GM12878 (cell line): ENCODE data around the gene AXL. TPM values are rescaled to one million over a fixed set of nuclear protein-coding genes. Genes with fewer than 3 reads are reported as not detected.

Experiments
- ATAC-seq: fragments of 200-7000 bp; cut with Tn5 transposase; 3 replicates; pipeline ENCODE4 v1.9.1; 2020; ENCODE audit warnings: mild to moderate bottlenecking, moderate library complexity
- BruUV-seq: library from RNA; stranded (reverse); fragments of 400-500 nt; replicated peaks from 2 replicates; lab custom pipeline; 2021; lab: Mats Ljungman, UMichigan
- CTCF ChIA-PET: fragments of 300-600 bp; sonication (Branson Sonifier 250); formaldehyde crosslinking; extraction: SDS; loops from one replicate; lab custom pipeline; 2021; ENCODE audit warnings: inconsistent platforms; lab: Yijun Ruan, JAX
- POLR2A ChIA-PET: fragments of 350-600 bp; formaldehyde crosslinking; extraction: SDS; loops from one replicate; lab custom pipeline; 2021; ENCODE audit warnings: inconsistent platforms; lab: Charles Lee
- RAD21 ChIA-PET: fragments of 300-600 bp; sonication (Branson Sonifier 250); formaldehyde crosslinking; loops from one replicate; lab custom pipeline; 2023; ENCODE audit warnings: antibody characterized with exemption; ENCODE audit not compliant: unreplicated experiment; lab: Charles Lee
- SMC1A ChIA-PET: fragments of 300-600 bp; sonication (Branson Sonifier 250); formaldehyde crosslinking; loops from one replicate; lab custom pipeline; 2023; ENCODE audit not compliant: unreplicated experiment, uncharacterized antibody; lab: Charles Lee
- DNase-seq: peaks from one replicate; pipeline ENCODE4 v3.0.0-alpha.2; 2011; ENCODE audit warnings: low read depth, low spot score
- FAIRE-seq: peaks from 3 replicates; lab custom pipeline; 2011; peaks lifted over from hg19 to GRCh38; lab: Jason Lieb, UNC
- H2AFZ ChIP-seq: 2 replicates; pipeline ENCODE4 v1.6.0; 2011; ENCODE audit warnings: low read depth, low read length, control low read depth; ENCODE audit not compliant: control insufficient read depth
- H3K27ac ChIP-seq: 2 replicates; pipeline ENCODE4 v1.5.1; 2011; ENCODE audit warnings: control low read depth; ENCODE audit not compliant: control insufficient read depth, insufficient read depth
- H3K27me3 ChIP-seq, 2 experiments: replicated peaks in 1 of 2; 2 replicates each; pipeline versions ENCODE4 v1.6.0 to v1.6.1; 2011; ENCODE audit warnings: low read length in 1 of 2; ENCODE audit not compliant: control insufficient read depth in 2 of 2, insufficient read depth in 2 of 2
- H3K36me3 ChIP-seq, 2 experiments: 2 replicates each; pipeline ENCODE4 v1.5.1; 2011; ENCODE audit warnings: low read length in 1 of 2; ENCODE audit not compliant: control insufficient read depth in 2 of 2, insufficient read depth in 2 of 2
- H3K4me1 ChIP-seq: 2 replicates; pipeline ENCODE4 v1.6.1; 2011; ENCODE audit warnings: mild to moderate bottlenecking, low read length, moderate library complexity, mixed read lengths; ENCODE audit not compliant: control insufficient read depth, insufficient read depth
- H3K4me2 ChIP-seq: 2 replicates; pipeline ENCODE4 v1.6.0; 2011; ENCODE audit warnings: control low read depth; ENCODE audit not compliant: control insufficient read depth, insufficient read depth
- H3K4me3 ChIP-seq: fragments of 200-600 bp; sonication (generic); 2 replicates; pipeline ENCODE4 v1.5.1; 2016
- H3K79me2 ChIP-seq: 2 replicates; pipeline ENCODE4 v1.6.0; 2011; ENCODE audit warnings: low read length; ENCODE audit not compliant: control insufficient read depth, insufficient read depth
- H3K9ac ChIP-seq: 2 replicates; pipeline ENCODE4 v1.8.0; 2011; ENCODE audit warnings: low read length, control low read depth, mixed read lengths; ENCODE audit not compliant: control insufficient read depth, insufficient read depth
- H3K9me3 ChIP-seq: replicated peaks from 3 replicates; pipeline ENCODE4 v1.5.1; 2011; ENCODE audit warnings: mild to moderate bottlenecking, low read length; ENCODE audit not compliant: control insufficient read depth, insufficient read depth
- H4K20me1 ChIP-seq: 2 replicates; pipeline ENCODE4 v1.6.0; 2011; ENCODE audit not compliant: control insufficient read depth, insufficient read depth
- BCL11A ChIP-seq: IDR thresholded peaks from 2 replicates; pipeline ENCODE4 v1.6.1; 2011; ENCODE audit warnings: low read depth, low read length
- BRCA1 ChIP-seq: IDR thresholded peaks from 2 replicates; pipeline ENCODE4 v1.6.1; 2011; ENCODE audit warnings: low read depth, low read length, improper control_type of control experiment
- CBFB ChIP-seq: IDR thresholded peaks from 2 replicates; pipeline ENCODE4 v1.6.1; 2016; ENCODE audit warnings: antibody characterized with exemption, low read depth
- CEBPB ChIP-seq, 2 experiments: fragments of 150-350 bp in 1 of 2; IDR thresholded peaks; 2 replicates each; pipeline ENCODE4 v1.6.1; 2012 to 2014; ENCODE audit warnings: low read depth in 2 of 2, low read length in 2 of 2, borderline replicate concordance in 1 of 2, inconsistent platforms in 1 of 2
- EP300 ChIP-seq, 2 experiments: fragments of 150-350 bp in 1 of 2; IDR thresholded peaks; 2 replicates each; pipeline ENCODE4 v1.6.1; 2011 to 2012; ENCODE audit warnings: low read depth in 2 of 2, low read length in 2 of 2, borderline replicate concordance in 1 of 2, improper control_type of control experiment in 1 of 2, inconsistent platforms in 1 of 2; ENCODE audit not compliant: control insufficient read depth in 1 of 2
- FOXM1 ChIP-seq: IDR thresholded peaks from 2 replicates; pipeline ENCODE4 v1.6.1; 2012; ENCODE audit warnings: low read depth, mild to moderate bottlenecking, inconsistent platforms, low read length, moderate library complexity
- IKZF1 ChIP-seq: fragments of 450-650 bp; conservative IDR thresholded peaks from 2 replicates; pipeline ENCODE4 v1.6.1; 2017; ENCODE audit warnings: antibody characterized with exemption, mild to moderate bottlenecking
- IKZF2 ChIP-seq, 2 experiments: fragments of 450-650 bp; IDR thresholded peaks; 2 replicates each; pipeline ENCODE4 v1.6.1; 2017; ENCODE audit warnings: mild to moderate bottlenecking in 2 of 2, moderate library complexity in 2 of 2
- MTA2 ChIP-seq: fragments of 450-650 bp; IDR thresholded peaks from 2 replicates; pipeline ENCODE4 v1.6.1; 2016; ENCODE audit warnings: low read depth, mild to moderate bottlenecking, moderate library complexity
- NR2C1 ChIP-seq: fragments of 450-650 bp; IDR thresholded peaks from 2 replicates; pipeline ENCODE4 v1.6.1; 2017; ENCODE audit warnings: antibody characterized with exemption, mild to moderate bottlenecking, moderate library complexity
- POU2F2 ChIP-seq: IDR thresholded peaks from 3 replicates; pipeline ENCODE4 v1.6.1; 2011; ENCODE audit warnings: low read depth, mild to moderate bottlenecking, low read length, borderline replicate concordance
- RFX5 ChIP-seq: IDR thresholded peaks from 2 replicates; pipeline ENCODE4 v1.6.1; 2011; ENCODE audit warnings: low read depth, low read length, improper control_type of control experiment
- RUNX3 ChIP-seq: IDR thresholded peaks from 2 replicates; pipeline ENCODE4 v1.6.1; 2012; ENCODE audit warnings: low read length, inconsistent platforms
- SMAD5 ChIP-seq: IDR thresholded peaks from 2 replicates; pipeline ENCODE4 v1.6.1; 2016; ENCODE audit warnings: antibody characterized with exemption, low read depth
- ZBED1 ChIP-seq: IDR thresholded peaks from 2 replicates; pipeline ENCODE4 v1.6.1; 2016; ENCODE audit warnings: borderline replicate concordance
- ZNF274 ChIP-seq: IDR thresholded peaks from one replicate; pipeline ENCODE4 v1.8.0; 2011; ENCODE audit not compliant: insufficient read length, insufficient read depth
- WGBS: methylation state at CpG from one replicate; pipeline ENCODE4 v1.1.6; 2016; ENCODE audit warnings: low lambda C conversion rate; ENCODE audit not compliant: insufficient replicate concordance, insufficient coverage; ENCODE audit errors: missing lambda C conversion rate; 5-methylcytosine and 5-hydroxymethylcytosine counted together
- in situ Hi-C: fragments of 300-500 bp; cut with MboI; formaldehyde crosslinking; loops from 9 replicates; pipeline ENCODE4 v1.14.3; 2018; ENCODE audit warnings: mixed read lengths
- intact Hi-C: fragments of 100-400 bp; cut with micrococcal nuclease; formaldehyde crosslinking; loops from one replicate; pipeline ENCODE4 v1.14.2; 2022; ENCODE audit not compliant: unreplicated experiment
- polyA plus RNA-seq, 11 experiments: library from polyadenylated mRNA; depleted of rRNA in 4 of 11; unstranded in 6 of 11; stranded (reverse) in 5 of 11; fragments of >200 nt; fragmentation: Nextera tagmentation in 4 of 11; fragmentation: Illumina TruSeq in 1 of 11; extraction: Ambion mirVana in 4 of 11; extraction: Trizol in 1 of 11; gene quantifications; 1 replicate in 1 of 11; 2 replicates in 10 of 11; pipeline versions ENCODE4 v1.2.1 to v1.2.3, GENCODE V29; 2011 to 2016; ENCODE audit warnings: inconsistent platforms in 2 of 11, missing spikeins in 2 of 11, low read depth in 1 of 11
- total RNA-seq, 4 experiments: library from RNA; depleted of rRNA in 3 of 4; stranded (reverse); fragments of >200 nt in 3 of 4; fragmentation: Illumina TruSeq in 1 of 4; extraction: Trizol in 1 of 4; gene quantifications; 2 replicates each; pipeline versions ENCODE4 v1.2.1 to v1.2.3, GENCODE V29; 2013 to 2021
- TF ChIP-seq, protein P1 (sequence below): fragments of 450-650 bp; formaldehyde crosslinking; IDR thresholded peaks from 2 replicates; pipeline ENCODE4 v1.4.0; 2022; ENCODE audit warnings: mild to moderate bottlenecking, moderate library complexity
- TF ChIP-seq, protein P2 (sequence below): IDR thresholded peaks from 2 replicates; pipeline ENCODE4 v1.6.1; 2012; ENCODE audit warnings: mild to moderate bottlenecking, low read depth, low read length

AXL gene
- total and polyA plus RNA-seq, 10 of the 15 experiments (the other 5 are each of a cell fraction or from before 2014, with no cell fraction given) = under 0.01 to 0.33 (median 0.07) TPM; not detected in 4

GRCh38 chr19:41298348-41298964 is 79.4 kb downstream of the AXL start:
- peak; percentile 55 for ATAC-seq
- H3K27me3 ChIP-seq = no peaks in the 10 kb centered on the region
- in situ Hi-C loops (no loop called here), intact Hi-C loops (no loop called here)
- no peak overlapping the region for H2AFZ ChIP-seq
- ChIA-PET CTCF (interaction anchor here (0.8 to 7.5 kb wide), 11 partner anchors 8 to 151 kb away, joined by 3 to 50 read pairs (median 4); partner anchors contain the start of genes B9D2 and HNRNPUL1), RAD21 (interaction anchor here (1.1 to 3.4 kb wide), 6 partner anchors 9 to 94 kb away, joined by 3 to 23 read pairs (median 5); no protein-coding TSS in a partner anchor), SMC1A (interaction anchor here (0.6 to 4.1 kb wide), 8 partner anchors 9 to 889 kb away, joined by 3 to 36 read pairs (median 4); partner anchors contain the start of genes B9D2 and HNRNPUL1), POLR2A (interaction anchor here (0.5 to 3.2 kb wide), 5 partner anchors 14 to 94 kb away, joined by 3 to 11 read pairs (median 4); partner anchors contain the start of gene HNRNPUL1)
- peak overlapping the region; percentile 95 for H3K27ac ChIP-seq
- 32% methylated on average over 4 of the region's 4 CpGs for WGBS
- peak overlapping the region; percentile 92 for H3K4me2 ChIP-seq
- H3K9me3 ChIP-seq = no peaks in the 10 kb centered on the region
- peaks cover 51 to 56% of the 10 kb centered on the region in 2 experiments for H3K36me3 ChIP-seq
- H3K4me3 ChIP-seq = peak overlapping the region; percentile 1; the same call in 1 of the 2 replicates
- H4K20me1 ChIP-seq = no peaks in the 10 kb centered on the region
- H3K4me1 ChIP-seq = peaks cover 61% of the 10 kb centered on the region
- H3K9ac ChIP-seq = peak overlapping the region; percentile 49
- no TSS peak for BruUV-seq
- FAIRE-seq = no peak
- no peak for DNase-seq
- peaks cover 10% of the 10 kb centered on the region for H3K79me2 ChIP-seq
- TF ChIP-seq, protein P1, sequence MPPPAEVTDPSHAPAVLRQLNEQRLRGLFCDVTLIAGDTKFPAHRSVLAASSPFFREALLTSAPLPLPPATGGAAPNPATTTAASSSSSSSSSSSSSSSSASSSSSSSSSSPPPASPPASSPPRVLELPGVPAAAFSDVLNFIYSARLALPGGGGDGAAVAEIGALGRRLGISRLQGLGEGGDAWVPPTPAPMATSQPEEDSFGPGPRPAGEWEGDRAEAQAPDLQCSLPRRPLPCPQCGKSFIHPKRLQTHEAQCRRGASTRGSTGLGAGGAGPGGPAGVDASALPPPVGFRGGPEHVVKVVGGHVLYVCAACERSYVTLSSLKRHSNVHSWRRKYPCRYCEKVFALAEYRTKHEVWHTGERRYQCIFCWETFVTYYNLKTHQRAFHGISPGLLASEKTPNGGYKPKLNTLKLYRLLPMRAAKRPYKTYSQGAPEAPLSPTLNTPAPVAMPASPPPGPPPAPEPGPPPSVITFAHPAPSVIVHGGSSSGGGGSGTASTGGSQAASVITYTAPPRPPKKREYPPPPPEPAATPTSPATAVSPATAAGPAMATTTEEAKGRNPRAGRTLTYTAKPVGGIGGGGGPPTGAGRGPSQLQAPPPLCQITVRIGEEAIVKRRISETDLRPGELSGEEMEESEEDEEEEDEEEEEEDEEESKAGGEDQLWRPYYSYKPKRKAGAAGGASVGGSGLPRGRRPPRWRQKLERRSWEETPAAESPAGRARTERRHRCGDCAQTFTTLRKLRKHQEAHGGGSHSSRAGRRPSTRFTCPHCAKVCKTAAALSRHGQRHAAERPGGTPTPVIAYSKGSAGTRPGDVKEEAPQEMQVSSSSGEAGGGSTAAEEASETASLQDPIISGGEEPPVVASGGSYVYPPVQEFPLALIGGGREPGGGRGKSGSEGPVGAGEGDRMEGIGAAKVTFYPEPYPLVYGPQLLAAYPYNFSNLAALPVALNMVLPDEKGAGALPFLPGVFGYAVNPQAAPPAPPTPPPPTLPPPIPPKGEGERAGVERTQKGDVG (CRISPR knock-in tag) = no peak
- TF ChIP-seq POU2F2 (peak; percentile 72; the same call in 1 of the 3 replicates), FOXM1 (0 out of 2 replicates have a peak, but pooled peaks have one; percentile 11), BRCA1 (no peak), CBFB (0 out of 2 replicates have a peak, but pooled peaks have one; percentile 44), ZNF274 (no peak), BCL11A (no peak), ZBED1 (no peak), CEBPB (IDR thresholded peaks at IDR 0.05; ENCODE audit: borderline replicate concordance in 1 of 2, low read depth in 2 of 2, low read length in 2 of 2) (no peak), IKZF2 (IDR thresholded peaks at IDR 0.05) (peak; percentile 28 to 42; a peak in 3 of 4 replicates), MTA2 (no peak), SMAD5 (no peak), RFX5 (no peak), IKZF1 (peak; percentile 29; the same call in 1 of the 2 replicates), NR2C1 (no peak), EP300 (IDR thresholded peaks at IDR 0.05; ENCODE audit: borderline replicate concordance in 1 of 2, control insufficient read depth in 1 of 2, low read depth in 2 of 2, low read length in 2 of 2) (peak in 1 of 2 experiments; percentile 75; a peak in 2 of 4 replicates), RUNX3 (peak; percentile 76)
- TF ChIP-seq, protein P2, sequence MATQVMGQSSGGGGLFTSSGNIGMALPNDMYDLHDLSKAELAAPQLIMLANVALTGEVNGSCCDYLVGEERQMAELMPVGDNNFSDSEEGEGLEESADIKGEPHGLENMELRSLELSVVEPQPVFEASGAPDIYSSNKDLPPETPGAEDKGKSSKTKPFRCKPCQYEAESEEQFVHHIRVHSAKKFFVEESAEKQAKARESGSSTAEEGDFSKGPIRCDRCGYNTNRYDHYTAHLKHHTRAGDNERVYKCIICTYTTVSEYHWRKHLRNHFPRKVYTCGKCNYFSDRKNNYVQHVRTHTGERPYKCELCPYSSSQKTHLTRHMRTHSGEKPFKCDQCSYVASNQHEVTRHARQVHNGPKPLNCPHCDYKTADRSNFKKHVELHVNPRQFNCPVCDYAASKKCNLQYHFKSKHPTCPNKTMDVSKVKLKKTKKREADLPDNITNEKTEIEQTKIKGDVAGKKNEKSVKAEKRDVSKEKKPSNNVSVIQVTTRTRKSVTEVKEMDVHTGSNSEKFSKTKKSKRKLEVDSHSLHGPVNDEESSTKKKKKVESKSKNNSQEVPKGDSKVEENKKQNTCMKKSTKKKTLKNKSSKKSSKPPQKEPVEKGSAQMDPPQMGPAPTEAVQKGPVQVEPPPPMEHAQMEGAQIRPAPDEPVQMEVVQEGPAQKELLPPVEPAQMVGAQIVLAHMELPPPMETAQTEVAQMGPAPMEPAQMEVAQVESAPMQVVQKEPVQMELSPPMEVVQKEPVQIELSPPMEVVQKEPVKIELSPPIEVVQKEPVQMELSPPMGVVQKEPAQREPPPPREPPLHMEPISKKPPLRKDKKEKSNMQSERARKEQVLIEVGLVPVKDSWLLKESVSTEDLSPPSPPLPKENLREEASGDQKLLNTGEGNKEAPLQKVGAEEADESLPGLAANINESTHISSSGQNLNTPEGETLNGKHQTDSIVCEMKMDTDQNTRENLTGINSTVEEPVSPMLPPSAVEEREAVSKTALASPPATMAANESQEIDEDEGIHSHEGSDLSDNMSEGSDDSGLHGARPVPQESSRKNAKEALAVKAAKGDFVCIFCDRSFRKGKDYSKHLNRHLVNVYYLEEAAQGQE = no peak
